HG03039 (cell line): ENCODE measurements around the gene RABEP1.
A peak's percentile ranks its signal among the peaks of the same experiment; 100 is the strongest.
"Not testable (repeated sequence)": the region's sequence is repeated elsewhere in the genome, so short reads cannot be mapped to it uniquely, and the experiment has no call there.

Source experiments
- ATAC-seq: cut with Tn5 transposase; IDR thresholded peaks from one replicate; pipeline ENCODE4 v1.9.1; 2021; ENCODE audit warnings: mild to moderate bottlenecking, moderate library complexity; ENCODE audit not compliant: unreplicated experiment

RABEP1 gene

GRCh38 chr17:5281814-5282641, at the start of gene RABEP1:
Gene RABEP1 (plus strand): TSS chr17:5282284. CDS start chr17:5282487, 203 bp downstream.
- peak; percentile 64 for ATAC-seq

- not testable (repeated sequence) for ATAC-seq
These were observed 48.6 kb upstream of the RABEP1 start for GRCh38 chr17:5233492-5233891.

- ATAC-seq: peak; percentile 45
These were observed 47.2 kb upstream of the RABEP1 start, which contains the start of gene SCIMP for GRCh38 chr17:5234645-5235576. Gene SCIMP (minus strand): TSS chr17:5234860. CDS start chr17:5234755, 105 bp downstream.

GRCh38 chr17:5236938-5237540, 45.0 kb upstream of the RABEP1 start:
- no peak for ATAC-seq

GRCh38 chr17:5237541-5238016, 44.5 kb upstream of the RABEP1 start:
- no peak for ATAC-seq

GRCh38 chr17:5238333-5238732, 43.8 kb upstream of the RABEP1 start:
- ATAC-seq: no peak

- ATAC-seq: not testable (repeated sequence)
These were observed 42.3 kb upstream of the RABEP1 start for GRCh38 chr17:5239769-5240168.

GRCh38 chr17:5241861-5242671, 40.0 kb upstream of the RABEP1 start:
- ATAC-seq: no peak

GRCh38 chr17:5247621-5248020, 34.5 kb upstream of the RABEP1 start:
- ATAC-seq: no peak

- ATAC-seq: no peak
These were observed 33.1 kb upstream of the RABEP1 start for GRCh38 chr17:5248821-5249479.

GRCh38 chr17:5249615-5250014, 32.5 kb upstream of the RABEP1 start:
- ATAC-seq: no peak

GRCh38 chr17:5254414-5254813, 27.7 kb upstream of the RABEP1 start:
- no peak for ATAC-seq

GRCh38 chr17:5254903-5255521, 27.1 kb upstream of the RABEP1 start:
- no peak for ATAC-seq

GRCh38 chr17:5257124-5257523, 25.0 kb upstream of the RABEP1 start:
- ATAC-seq: no peak

GRCh38 chr17:5260542-5260941, 21.5 kb upstream of the RABEP1 start:
- no peak for ATAC-seq

GRCh38 chr17:5262416-5262991, 19.6 kb upstream of the RABEP1 start:
- ATAC-seq: no peak

GRCh38 chr17:5263441-5263840, 18.6 kb upstream of the RABEP1 start:
- no peak for ATAC-seq

GRCh38 chr17:5264893-5265292, 17.2 kb upstream of the RABEP1 start:
- no peak for ATAC-seq
